Measurements from ENCODE around the gene KIF3C. TPM values are rescaled to one million over a fixed set of nuclear protein-coding genes. Genes with fewer than 3 reads are reported as not detected.

Gene KIF3C
- total and polyA plus RNA-seq, 2 experiments from 2014 or later: 8.4 to 10.9 TPM

DNA sequence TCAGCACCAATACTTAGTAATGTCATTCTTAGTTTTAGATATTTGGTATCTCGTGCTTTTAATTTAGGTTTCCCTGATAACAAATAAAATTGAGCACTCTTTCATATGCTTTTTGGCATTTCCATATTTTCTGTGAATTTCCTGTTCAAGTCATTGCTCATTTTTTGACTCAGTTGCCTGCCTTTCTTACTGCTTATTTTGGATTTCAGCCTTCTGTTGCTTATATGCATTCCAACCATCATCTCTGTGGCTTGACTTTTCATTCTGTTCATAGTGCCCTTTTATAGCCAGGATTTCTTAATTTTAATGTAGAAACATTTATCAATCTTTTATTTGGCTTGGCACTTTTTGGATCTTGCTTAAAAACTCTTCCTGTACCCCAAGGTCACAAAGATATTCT is 14.5 kb upstream of the KIF3C start:
- Histone ChIP-seq H4K20me1 (ENCODE audit: insufficient read depth, poor library complexity, severe bottlenecking) (no peaks in the 10 kb centered on the region), H3K9me2 (replicated peaks; ENCODE audit: insufficient read depth) (no peaks in the 10 kb centered on the region), H3K9me3 (ENCODE audit: low read depth) (no peaks in the 10 kb centered on the region), H3K36me3 (replicated peaks; ENCODE audit: insufficient read depth, low read depth) (no peaks in the 10 kb centered on the region), H3K4me2 (no peak overlapping the region), H3K79me2 (no peaks in the 10 kb centered on the region), H3K27me3 (no peaks in the 10 kb centered on the region), H3K27ac (no peak overlapping the region), H3K4me3 (no peak overlapping the region), H2AFZ (no peak overlapping the region), H3K4me1 (ENCODE audit: insufficient read depth) (peaks cover 15% of the 10 kb centered on the region)
- 96% methylated on average over 1 of the region's 1 CpG for WGBS (ENCODE audit: low lambda C conversion rate, missing lambda C conversion rate)
- DNase-seq (ENCODE audit: low spot score): no peak
- no peak for TF ChIP-seq EZH2 (IDR thresholded peaks at IDR 0.05; ENCODE audit: borderline replicate concordance)
- TF ChIP-seq, protein P1, sequence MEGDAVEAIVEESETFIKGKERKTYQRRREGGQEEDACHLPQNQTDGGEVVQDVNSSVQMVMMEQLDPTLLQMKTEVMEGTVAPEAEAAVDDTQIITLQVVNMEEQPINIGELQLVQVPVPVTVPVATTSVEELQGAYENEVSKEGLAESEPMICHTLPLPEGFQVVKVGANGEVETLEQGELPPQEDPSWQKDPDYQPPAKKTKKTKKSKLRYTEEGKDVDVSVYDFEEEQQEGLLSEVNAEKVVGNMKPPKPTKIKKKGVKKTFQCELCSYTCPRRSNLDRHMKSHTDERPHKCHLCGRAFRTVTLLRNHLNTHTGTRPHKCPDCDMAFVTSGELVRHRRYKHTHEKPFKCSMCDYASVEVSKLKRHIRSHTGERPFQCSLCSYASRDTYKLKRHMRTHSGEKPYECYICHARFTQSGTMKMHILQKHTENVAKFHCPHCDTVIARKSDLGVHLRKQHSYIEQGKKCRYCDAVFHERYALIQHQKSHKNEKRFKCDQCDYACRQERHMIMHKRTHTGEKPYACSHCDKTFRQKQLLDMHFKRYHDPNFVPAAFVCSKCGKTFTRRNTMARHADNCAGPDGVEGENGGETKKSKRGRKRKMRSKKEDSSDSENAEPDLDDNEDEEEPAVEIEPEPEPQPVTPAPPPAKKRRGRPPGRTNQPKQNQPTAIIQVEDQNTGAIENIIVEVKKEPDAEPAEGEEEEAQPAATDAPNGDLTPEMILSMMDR (IDR thresholded peaks at IDR 0.05; ENCODE audit: poor library complexity): no peak
- no peak for TF ChIP-seq EZH2phosphoT487 (IDR thresholded peaks at IDR 0.05; ENCODE audit: low read depth, severe bottlenecking, unreplicated experiment)

DNA sequence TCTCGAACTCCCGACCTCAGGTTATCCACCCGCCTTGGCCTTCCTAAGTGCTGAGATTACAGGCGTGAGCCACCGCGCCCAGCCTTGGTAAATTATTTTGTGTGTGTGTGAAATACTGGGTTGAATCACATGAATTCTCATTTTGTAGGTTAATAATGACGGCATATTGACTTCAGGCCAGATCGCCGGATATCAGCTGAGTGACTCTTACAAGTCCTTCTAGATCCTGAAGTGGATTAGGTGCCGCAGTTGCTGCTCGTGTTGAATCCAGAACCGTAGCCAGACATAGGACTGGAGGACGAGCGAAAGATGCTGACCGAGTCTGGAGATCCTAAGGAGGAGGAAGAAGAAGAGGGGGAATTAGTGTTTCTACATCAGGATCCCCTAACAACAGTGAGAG is 12.2 kb upstream of the KIF3C start:
- Histone ChIP-seq H4K20me1 (ENCODE audit: insufficient read depth, poor library complexity, severe bottlenecking) (no peaks in the 10 kb centered on the region), H3K4me2 (no peak overlapping the region), H3K9me2 (replicated peaks; ENCODE audit: insufficient read depth) (no peaks in the 10 kb centered on the region), H3K4me1 (ENCODE audit: insufficient read depth) (no peaks in the 10 kb centered on the region), H3K27ac (no peak overlapping the region), H2AFZ (no peak overlapping the region), H3K9me3 (ENCODE audit: low read depth) (no peaks in the 10 kb centered on the region), H3K27me3 (no peaks in the 10 kb centered on the region), H3K4me3 (no peak overlapping the region), H3K36me3 (replicated peaks; ENCODE audit: insufficient read depth, low read depth) (no peaks in the 10 kb centered on the region), H3K79me2 (no peaks in the 10 kb centered on the region)
- 93% methylated on average over 15 of the region's 15 CpGs for WGBS (ENCODE audit: low lambda C conversion rate, missing lambda C conversion rate)
- TF ChIP-seq EZH2phosphoT487 (IDR thresholded peaks at IDR 0.05; ENCODE audit: low read depth, severe bottlenecking, unreplicated experiment) (no peak), EZH2 (IDR thresholded peaks at IDR 0.05; ENCODE audit: borderline replicate concordance) (no peak)
- TF ChIP-seq, protein P1 (IDR thresholded peaks at IDR 0.05; ENCODE audit: poor library complexity): no peak
- no peak for DNase-seq (ENCODE audit: low spot score)

DNA sequence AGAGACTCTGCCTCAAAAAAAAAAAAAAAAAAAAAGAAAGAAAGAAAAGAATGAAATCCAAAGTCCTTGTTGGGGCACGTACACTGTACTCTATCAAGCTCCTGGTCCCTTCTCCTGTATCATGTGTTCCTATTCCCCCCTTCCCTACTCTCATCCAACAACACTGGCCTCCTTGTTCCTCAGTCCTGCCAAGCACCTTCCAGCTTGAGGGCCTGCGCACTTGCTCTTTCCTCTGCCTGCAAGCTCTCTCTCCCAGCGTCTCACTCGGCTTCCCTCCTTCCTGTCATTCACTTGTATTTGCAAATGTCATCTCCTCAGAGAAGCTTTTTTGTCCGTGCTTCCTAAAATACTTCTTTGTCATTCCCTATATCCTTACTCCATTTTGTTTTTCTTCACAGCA is 10.8 kb upstream of the KIF3C start:
- Histone ChIP-seq H4K20me1 (ENCODE audit: insufficient read depth, poor library complexity, severe bottlenecking) (no peaks in the 10 kb centered on the region), H3K4me3 (no peak overlapping the region), H3K4me1 (ENCODE audit: insufficient read depth) (no peaks in the 10 kb centered on the region), H3K27me3 (no peaks in the 10 kb centered on the region), H3K36me3 (replicated peaks; ENCODE audit: insufficient read depth, low read depth) (no peaks in the 10 kb centered on the region), H3K79me2 (no peaks in the 10 kb centered on the region), H3K4me2 (no peak overlapping the region), H3K9me2 (replicated peaks; ENCODE audit: insufficient read depth) (no peaks in the 10 kb centered on the region), H3K27ac (no peak overlapping the region), H2AFZ (no peak overlapping the region), H3K9me3 (ENCODE audit: low read depth) (no peaks in the 10 kb centered on the region)
- 88% methylated on average over 5 of the region's 5 CpGs for WGBS (ENCODE audit: low lambda C conversion rate, missing lambda C conversion rate)
- TF ChIP-seq EZH2 (IDR thresholded peaks at IDR 0.05; ENCODE audit: borderline replicate concordance) (no peak), EZH2phosphoT487 (IDR thresholded peaks at IDR 0.05; ENCODE audit: low read depth, severe bottlenecking, unreplicated experiment) (no peak)
- TF ChIP-seq, protein P1 (IDR thresholded peaks at IDR 0.05; ENCODE audit: poor library complexity): no peak
- DNase-seq (ENCODE audit: low spot score): no peak

DNA sequence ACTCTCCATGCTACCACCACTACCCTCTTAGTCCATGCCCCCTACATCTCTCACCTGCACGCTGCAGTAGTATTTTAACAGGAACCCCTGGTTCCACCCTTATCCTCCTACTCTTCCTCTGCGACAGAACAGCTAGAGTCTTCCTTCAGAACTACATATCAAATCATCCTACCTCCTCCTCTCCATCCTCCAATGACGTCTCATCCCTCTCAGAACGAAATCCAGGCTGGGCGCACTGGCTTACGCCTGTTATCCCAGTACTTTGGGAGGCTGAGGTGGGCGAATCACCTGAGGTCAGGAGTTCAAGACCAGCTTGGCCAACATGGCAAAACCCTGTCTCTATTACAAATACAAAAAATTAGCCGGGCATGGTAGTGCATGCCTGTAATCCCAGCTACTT is 10.3 kb upstream of the KIF3C start:
- Histone ChIP-seq H3K27ac (no peak overlapping the region), H4K20me1 (ENCODE audit: insufficient read depth, poor library complexity, severe bottlenecking) (no peaks in the 10 kb centered on the region), H3K79me2 (no peaks in the 10 kb centered on the region), H3K27me3 (no peaks in the 10 kb centered on the region), H3K36me3 (replicated peaks; ENCODE audit: insufficient read depth, low read depth) (no peaks in the 10 kb centered on the region), H3K9me2 (replicated peaks; ENCODE audit: insufficient read depth) (no peaks in the 10 kb centered on the region), H3K4me3 (no peak overlapping the region), H3K9me3 (ENCODE audit: low read depth) (no peaks in the 10 kb centered on the region), H3K4me1 (ENCODE audit: insufficient read depth) (no peaks in the 10 kb centered on the region), H3K4me2 (no peak overlapping the region), H2AFZ (no peak overlapping the region)
- WGBS (ENCODE audit: low lambda C conversion rate, missing lambda C conversion rate): 91% methylated on average over 8 of the region's 8 CpGs
- TF ChIP-seq, protein P1 (IDR thresholded peaks at IDR 0.05; ENCODE audit: poor library complexity): no peak
- DNase-seq (ENCODE audit: low spot score): no peak

Data from hepatocyte (in vitro differentiated cells).